PC-9 (cell line): ENCODE measurements around the gene COL4A1. TPM values are rescaled to one million over a fixed set of nuclear protein-coding genes. Genes with fewer than 3 reads are reported as not detected.

Experiments
- BruUV-seq: library from RNA; stranded (reverse); fragments of 400-500 nt; replicated peaks from 2 replicates; lab custom pipeline; 2021; lab: Mats Ljungman, UMichigan
- CTCF ChIA-PET: fragments of 300-600 bp; sonication (Branson Sonifier 250); formaldehyde crosslinking; loops from one replicate; lab custom pipeline; 2022; ENCODE audit warnings: antibody characterized with exemption; lab: Charles Lee
- POLR2A ChIA-PET: fragments of 300-600 bp; sonication (Branson Sonifier 250); formaldehyde crosslinking; loops from one replicate; lab custom pipeline; 2022; ENCODE audit warnings: antibody characterized with exemption; ENCODE audit not compliant: unreplicated experiment; lab: Charles Lee
- DNase-seq, 2 experiments: peaks; one replicate each; pipeline versions ENCODE4 v3.0.0 to v3.0.0-alpha.2; 2015 to 2022; ENCODE audit warnings: mixed read lengths in 1 of 2
- H2AFZ ChIP-seq: fragments of 200-600 bp; sonication (generic); 2 replicates; pipeline ENCODE4 v1.8.1; 2017; ENCODE audit warnings: antibody characterized with exemption
- H3F3A ChIP-seq: fragments of 200-600 bp; sonication (generic); 2 replicates; pipeline ENCODE4 v1.8.1; 2017; ENCODE audit warnings: antibody characterized with exemption, mild to moderate bottlenecking, low read depth; ENCODE audit not compliant: insufficient read depth
- H3K27ac ChIP-seq: fragments of 200-600 bp; sonication (generic); 2 replicates; pipeline ENCODE4 v1.6.1; 2016; ENCODE audit warnings: mixed run types
- H3K27me3 ChIP-seq: fragments of 200-600 bp; sonication (generic); 2 replicates; pipeline ENCODE4 v1.6.1; 2016; ENCODE audit warnings: low read depth, mixed run types; ENCODE audit not compliant: insufficient read depth
- H3K36me3 ChIP-seq: fragments of 200-600 bp; sonication (generic); 2 replicates; pipeline ENCODE4 v1.6.1; 2016; ENCODE audit warnings: low read depth, mixed run types
- H3K4me1 ChIP-seq: fragments of 200-600 bp; sonication (generic); replicated peaks from 2 replicates; pipeline ENCODE4 v1.6.1; 2016; ENCODE audit warnings: mixed run types; ENCODE audit not compliant: insufficient read depth
- H3K4me2 ChIP-seq: fragments of 200-600 bp; sonication (generic); 2 replicates; pipeline ENCODE4 v1.6.1; 2017; ENCODE audit warnings: mixed run types
- H3K4me3 ChIP-seq: fragments of 200-600 bp; sonication (generic); 2 replicates; pipeline ENCODE4 v1.6.1; 2016; ENCODE audit warnings: mixed run types
- H3K79me2 ChIP-seq: fragments of 200-600 bp; sonication (generic); 2 replicates; pipeline ENCODE4 v1.6.1; 2017; ENCODE audit warnings: low read depth, mixed run types
- H3K9me2 ChIP-seq: fragments of 200-600 bp; sonication (generic); 2 replicates; pipeline ENCODE4 v1.8.1; 2017; ENCODE audit warnings: mild to moderate bottlenecking; ENCODE audit not compliant: insufficient read depth
- H3K9me3 ChIP-seq: fragments of 200-600 bp; sonication (generic); 2 replicates; pipeline ENCODE4 v1.8.1; 2016; ENCODE audit warnings: low read depth; ENCODE audit not compliant: insufficient read depth
- H4K20me1 ChIP-seq: fragments of 200-600 bp; sonication (generic); 2 replicates; pipeline ENCODE4 v1.8.1; 2017; ENCODE audit not compliant: insufficient read depth
- EZH2 ChIP-seq: fragments of 200-600 bp; sonication (generic); IDR thresholded peaks from 2 replicates; pipeline ENCODE4 v1.8.0; 2017; ENCODE audit warnings: antibody characterized with exemption, low read depth
- intact Hi-C: fragments of 100-400 bp; cut with micrococcal nuclease; formaldehyde crosslinking; loops from one replicate; pipeline ENCODE4 v1.10.0; 2022; ENCODE audit not compliant: unreplicated experiment
- total RNA-seq: library from RNA; stranded (reverse); gene quantifications from 2 replicates; pipeline ENCODE4 v1.2.3, GENCODE V29; 2021
- TF ChIP-seq, protein P1 (sequence below): fragments of 200-600 bp; sonication (generic); conservative IDR thresholded peaks from 2 replicates; pipeline ENCODE4 v1.6.1; 2017; ENCODE audit warnings: mixed run types, antibody characterized with exemption, mild to moderate bottlenecking, moderate library complexity

Gene COL4A1
- total RNA-seq, 1 experiment from 2014 or later: 24.5 TPM

DNA sequence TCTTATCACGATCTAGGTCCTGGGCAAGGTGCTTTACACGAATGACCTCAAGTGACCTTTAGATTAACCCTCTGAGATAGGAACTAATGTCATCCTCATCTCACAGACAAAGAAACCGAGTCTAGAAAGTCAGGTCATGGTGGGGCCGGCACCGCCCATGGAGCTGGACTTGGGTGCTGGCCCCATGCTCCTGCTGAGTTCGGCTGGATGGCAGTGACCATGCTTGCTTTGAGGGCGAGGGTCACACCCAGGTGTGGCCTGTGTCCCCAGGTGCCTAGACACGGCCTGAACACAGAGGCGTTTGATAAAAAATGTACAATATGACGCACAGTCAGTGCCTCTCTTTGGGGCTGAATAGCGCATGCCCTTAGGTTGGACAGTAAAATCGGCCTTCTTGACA is 26.9 kb upstream of the COL4A1 start:
- TF ChIP-seq, protein P1, sequence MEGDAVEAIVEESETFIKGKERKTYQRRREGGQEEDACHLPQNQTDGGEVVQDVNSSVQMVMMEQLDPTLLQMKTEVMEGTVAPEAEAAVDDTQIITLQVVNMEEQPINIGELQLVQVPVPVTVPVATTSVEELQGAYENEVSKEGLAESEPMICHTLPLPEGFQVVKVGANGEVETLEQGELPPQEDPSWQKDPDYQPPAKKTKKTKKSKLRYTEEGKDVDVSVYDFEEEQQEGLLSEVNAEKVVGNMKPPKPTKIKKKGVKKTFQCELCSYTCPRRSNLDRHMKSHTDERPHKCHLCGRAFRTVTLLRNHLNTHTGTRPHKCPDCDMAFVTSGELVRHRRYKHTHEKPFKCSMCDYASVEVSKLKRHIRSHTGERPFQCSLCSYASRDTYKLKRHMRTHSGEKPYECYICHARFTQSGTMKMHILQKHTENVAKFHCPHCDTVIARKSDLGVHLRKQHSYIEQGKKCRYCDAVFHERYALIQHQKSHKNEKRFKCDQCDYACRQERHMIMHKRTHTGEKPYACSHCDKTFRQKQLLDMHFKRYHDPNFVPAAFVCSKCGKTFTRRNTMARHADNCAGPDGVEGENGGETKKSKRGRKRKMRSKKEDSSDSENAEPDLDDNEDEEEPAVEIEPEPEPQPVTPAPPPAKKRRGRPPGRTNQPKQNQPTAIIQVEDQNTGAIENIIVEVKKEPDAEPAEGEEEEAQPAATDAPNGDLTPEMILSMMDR: no peak
- TF ChIP-seq EZH2: no peak
- Histone ChIP-seq H3K27me3 (no peaks in the 10 kb centered on the region), H3K4me2 (no peak overlapping the region), H3K36me3 (no peaks in the 10 kb centered on the region), H3K9me2 (no peaks in the 10 kb centered on the region), H3F3A (no peaks in the 10 kb centered on the region), H3K79me2 (no peaks in the 10 kb centered on the region), H3K9me3 (no peaks in the 10 kb centered on the region), H3K4me3 (no peak overlapping the region), H2AFZ (no peak overlapping the region), H3K4me1 (no peaks in the 10 kb centered on the region), H4K20me1 (no peaks in the 10 kb centered on the region), H3K27ac (no peak overlapping the region)
- CTCF ChIA-PET: no interaction called here
- POLR2A ChIA-PET: interaction anchor here (1.0 kb wide), 1 partner anchor 11 kb away, joined by 3 read pairs; no protein-coding TSS in a partner anchor
- intact Hi-C loops: no loop called here
- no peak for DNase-seq
- BruUV-seq: no TSS peak

DNA sequence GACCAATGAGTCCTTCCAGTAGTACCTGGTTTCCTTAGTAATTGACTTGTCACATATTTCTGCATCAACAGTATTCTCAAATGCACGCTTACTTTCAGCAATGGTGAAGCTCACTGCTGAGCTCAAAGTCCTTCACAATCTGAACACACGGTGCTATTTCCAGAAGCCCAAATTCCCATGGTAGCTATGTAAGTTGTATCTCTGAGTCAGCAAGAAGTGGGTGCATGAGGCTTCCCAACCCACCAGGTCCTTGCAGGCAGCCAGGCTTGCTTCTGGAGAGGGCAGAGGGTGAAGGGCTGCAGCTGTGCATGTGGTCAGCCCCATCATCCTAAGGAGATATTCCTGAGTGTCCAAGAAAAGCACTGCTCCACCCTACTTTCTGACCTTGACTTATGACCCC is 25.8 kb upstream of the COL4A1 start:
- H3K9me3 ChIP-seq: no peaks in the 10 kb centered on the region
- H3K9me2 ChIP-seq: no peaks in the 10 kb centered on the region
- POLR2A ChIA-PET: no interaction called here
- CTCF ChIA-PET: no interaction called here
- DNase-seq: no peak
- no peaks in the 10 kb centered on the region for H3K79me2 ChIP-seq
- no peaks in the 10 kb centered on the region for H3K27me3 ChIP-seq
- H3K27ac ChIP-seq: no peak overlapping the region
- intact Hi-C loops: no loop called here
- TF ChIP-seq, protein P1: no peak
- no peak for TF ChIP-seq EZH2
- H3K4me1 ChIP-seq: no peaks in the 10 kb centered on the region
- no peak overlapping the region for H3K4me3 ChIP-seq
- H2AFZ ChIP-seq: no peak overlapping the region
- no peaks in the 10 kb centered on the region for H3K36me3 ChIP-seq
- BruUV-seq: no TSS peak
- no peak overlapping the region for H3K4me2 ChIP-seq
- no peaks in the 10 kb centered on the region for H3F3A ChIP-seq
- no peaks in the 10 kb centered on the region for H4K20me1 ChIP-seq

DNA sequence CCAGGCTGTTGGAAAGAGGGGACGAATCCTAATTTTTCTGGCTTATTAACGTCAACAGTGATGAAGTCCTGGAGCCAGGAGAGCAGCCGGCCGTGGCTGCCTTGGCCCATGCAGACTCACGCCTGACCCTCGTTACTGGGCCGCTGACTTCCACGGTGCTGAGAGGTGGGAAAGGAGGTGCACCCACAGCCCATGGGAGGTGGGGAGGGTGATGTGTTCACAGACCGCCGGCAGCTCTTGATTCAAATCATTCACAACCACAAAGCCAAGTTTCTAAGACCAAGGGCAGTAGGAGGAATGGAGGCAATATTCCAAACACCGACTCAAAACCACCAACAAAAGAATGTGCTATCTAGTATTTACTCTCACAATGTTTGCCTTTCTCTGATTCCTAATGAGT is 24.4 kb upstream of the COL4A1 start:
- Histone ChIP-seq H3K27me3 (no peaks in the 10 kb centered on the region), H3K27ac (no peak overlapping the region), H3K4me3 (no peak overlapping the region), H3K4me1 (no peaks in the 10 kb centered on the region), H3F3A (no peaks in the 10 kb centered on the region), H3K79me2 (no peaks in the 10 kb centered on the region), H3K4me2 (no peak overlapping the region), H3K36me3 (no peaks in the 10 kb centered on the region), H2AFZ (no peak overlapping the region), H4K20me1 (no peaks in the 10 kb centered on the region), H3K9me3 (no peaks in the 10 kb centered on the region), H3K9me2 (no peaks in the 10 kb centered on the region)
- no TSS peak for BruUV-seq
- no peak for TF ChIP-seq EZH2
- TF ChIP-seq, protein P1: no peak
- POLR2A ChIA-PET: no interaction called here
- intact Hi-C loops: no loop called here
- CTCF ChIA-PET: no interaction called here
- DNase-seq: no peak
